ENCODE results near the gene VASP.

DNA sequence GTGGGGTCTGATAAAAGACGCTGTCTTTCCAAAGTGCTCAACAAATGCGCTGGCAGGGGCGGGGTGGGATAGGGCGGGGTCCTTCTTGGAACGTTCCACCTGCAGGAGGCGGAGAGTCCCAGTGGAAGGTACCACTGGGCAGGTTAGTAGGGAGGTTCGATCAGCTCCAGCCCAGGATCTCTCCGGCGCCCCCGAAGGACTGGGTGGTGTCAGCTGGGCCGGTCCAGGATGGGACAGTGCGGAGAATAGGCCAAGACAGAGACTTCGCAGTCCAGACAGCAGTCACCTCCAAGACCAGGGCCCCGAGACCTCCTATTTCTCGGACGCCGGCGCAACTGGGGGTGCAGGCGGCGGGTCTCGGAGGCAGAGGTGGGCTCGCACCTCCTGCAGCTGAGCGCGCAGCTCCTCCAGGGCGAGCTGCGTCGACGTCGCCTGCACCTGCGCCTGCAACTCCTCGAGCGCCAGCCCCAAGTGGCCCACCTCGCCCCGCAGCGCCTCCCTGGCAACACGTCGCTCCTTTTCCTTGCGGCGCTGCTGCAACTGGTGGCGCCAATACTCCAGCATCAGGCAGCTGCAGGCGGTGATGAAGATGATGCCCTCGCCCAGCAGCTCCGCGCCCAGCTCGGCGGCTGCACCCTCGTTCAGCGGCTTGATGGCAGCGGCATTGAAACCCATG lies 21.6 kb downstream of the VASP start:
- no peak for TF ChIP-seq POLR2A (IDR thresholded peaks at IDR 0.05)
- TF ChIP-seq, protein P1, sequence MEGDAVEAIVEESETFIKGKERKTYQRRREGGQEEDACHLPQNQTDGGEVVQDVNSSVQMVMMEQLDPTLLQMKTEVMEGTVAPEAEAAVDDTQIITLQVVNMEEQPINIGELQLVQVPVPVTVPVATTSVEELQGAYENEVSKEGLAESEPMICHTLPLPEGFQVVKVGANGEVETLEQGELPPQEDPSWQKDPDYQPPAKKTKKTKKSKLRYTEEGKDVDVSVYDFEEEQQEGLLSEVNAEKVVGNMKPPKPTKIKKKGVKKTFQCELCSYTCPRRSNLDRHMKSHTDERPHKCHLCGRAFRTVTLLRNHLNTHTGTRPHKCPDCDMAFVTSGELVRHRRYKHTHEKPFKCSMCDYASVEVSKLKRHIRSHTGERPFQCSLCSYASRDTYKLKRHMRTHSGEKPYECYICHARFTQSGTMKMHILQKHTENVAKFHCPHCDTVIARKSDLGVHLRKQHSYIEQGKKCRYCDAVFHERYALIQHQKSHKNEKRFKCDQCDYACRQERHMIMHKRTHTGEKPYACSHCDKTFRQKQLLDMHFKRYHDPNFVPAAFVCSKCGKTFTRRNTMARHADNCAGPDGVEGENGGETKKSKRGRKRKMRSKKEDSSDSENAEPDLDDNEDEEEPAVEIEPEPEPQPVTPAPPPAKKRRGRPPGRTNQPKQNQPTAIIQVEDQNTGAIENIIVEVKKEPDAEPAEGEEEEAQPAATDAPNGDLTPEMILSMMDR (IDR thresholded peaks at IDR 0.05 in 8 of 11, conservative IDR thresholded peaks at IDR 0.05 in 3 of 11) = no peak

Data from spleen (tissue), 7 donors.